HG03439 (cell line): ENCODE data around the gene HOGA1.

Source experiments
- ATAC-seq: cut with Tn5 transposase; IDR thresholded peaks from one replicate; pipeline ENCODE4 v1.9.1; 2021; ENCODE audit warnings: mild to moderate bottlenecking, moderate library complexity; ENCODE audit not compliant: unreplicated experiment

HOGA1 gene

GRCh38 chr10:97578171-97578844 is 5.9 kb upstream of the HOGA1 start:
- no peak for ATAC-seq

GRCh38 chr10:97580421-97581367 is 3.5 kb upstream of the HOGA1 start:
- no peak for ATAC-seq

- ATAC-seq, result no peak
Observed at GRCh38 chr10:97582169-97582568, 2.0 kb upstream of the HOGA1 start.

GRCh38 chr10:97583476-97583875 is 713 bp upstream of the HOGA1 start:
- ATAC-seq, result no peak

GRCh38 chr10:97584798-97585438 is 729 bp downstream of the HOGA1 start:
- ATAC-seq, result no peak

GRCh38 chr10:97585439-97585811 is 1.2 kb downstream of the HOGA1 start:
- no peak for ATAC-seq

GRCh38 chr10:97587183-97587582 is 3.0 kb downstream of the HOGA1 start:
- no peak for ATAC-seq

- ATAC-seq, result no peak
Observed at GRCh38 chr10:97589479-97589878, 5.3 kb downstream of the HOGA1 start, which contains the start of gene C10orf62. Gene C10orf62 (plus strand): TSS chr10:97589721. CDS start chr10:97589898, 177 bp downstream.

GRCh38 chr10:97590082-97590747 is 6.0 kb downstream of the HOGA1 start:
- no peak for ATAC-seq

- no peak for ATAC-seq
Observed at GRCh38 chr10:97590748-97591495, 6.7 kb downstream of the HOGA1 start.

GRCh38 chr10:97593421-97593820 is 9.2 kb downstream of the HOGA1 start:
- no peak for ATAC-seq

- ATAC-seq, result no peak
Observed at GRCh38 chr10:97596101-97597082, 12.2 kb downstream of the HOGA1 start.

- ATAC-seq, result no peak
Observed at GRCh38 chr10:97597778-97598177, 13.6 kb downstream of the HOGA1 start.

GRCh38 chr10:97598407-97599271 is 14.4 kb downstream of the HOGA1 start:
- no peak for ATAC-seq

- ATAC-seq, result no peak
Observed at GRCh38 chr10:97599272-97599619, 15.1 kb downstream of the HOGA1 start.

- no peak for ATAC-seq
Observed at GRCh38 chr10:97600616-97601015, 16.4 kb downstream of the HOGA1 start.

GRCh38 chr10:97601268-97602215 is 17.4 kb downstream of the HOGA1 start:
- ATAC-seq, result no peak
